Measurements from ENCODE around the gene ACKR1. TPM values are rescaled to one million over a fixed set of nuclear protein-coding genes. Genes with fewer than 3 reads are reported as not detected.
A peak's percentile ranks its signal among the peaks of the same experiment; 100 is the strongest.

ACKR1 gene
- total RNA-seq, 2 experiments from 2014 or later = not detected

DNA sequence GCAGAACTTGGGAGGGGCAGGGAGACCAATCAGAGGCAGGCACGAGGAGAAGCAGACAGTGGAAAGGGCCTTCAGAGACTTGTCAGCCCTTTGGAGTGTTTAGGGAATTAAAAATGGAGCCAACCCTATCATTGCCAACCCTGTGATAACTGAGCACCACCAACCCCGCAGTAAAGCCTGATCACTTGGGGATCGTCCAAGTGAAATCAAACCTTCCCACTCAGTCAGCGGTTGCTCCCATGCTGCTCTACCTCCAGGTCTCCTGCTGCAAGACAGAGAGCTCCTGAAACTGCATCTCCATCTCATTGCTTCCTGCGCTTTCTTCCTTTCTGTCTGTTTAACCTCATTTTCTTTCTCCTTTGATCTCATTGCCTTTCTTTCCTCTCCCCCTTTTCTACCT lies 4.8 kb upstream of the ACKR1 start:
- CTCF ChIA-PET = interaction anchor here (0.6 kb wide), 1 partner anchor 38 kb away, joined by 3 read pairs; no protein-coding TSS in a partner anchor
- ATAC-seq (no peak), DNase-seq (no peak)
- peaks cover 3% of the 10 kb centered on the region for H3K4me1 Mint-ChIP-seq
- H3K27me3 Mint-ChIP-seq = peaks cover 41% of the 10 kb centered on the region
- H3K4me3 Mint-ChIP-seq = no peak overlapping the region
- no peaks in the 10 kb centered on the region for H3K9me3 Mint-ChIP-seq (ENCODE audit: low read depth)
- no peak overlapping the region for H3K27ac Mint-ChIP-seq
- H3K36me3 Mint-ChIP-seq = no peaks in the 10 kb centered on the region

DNA sequence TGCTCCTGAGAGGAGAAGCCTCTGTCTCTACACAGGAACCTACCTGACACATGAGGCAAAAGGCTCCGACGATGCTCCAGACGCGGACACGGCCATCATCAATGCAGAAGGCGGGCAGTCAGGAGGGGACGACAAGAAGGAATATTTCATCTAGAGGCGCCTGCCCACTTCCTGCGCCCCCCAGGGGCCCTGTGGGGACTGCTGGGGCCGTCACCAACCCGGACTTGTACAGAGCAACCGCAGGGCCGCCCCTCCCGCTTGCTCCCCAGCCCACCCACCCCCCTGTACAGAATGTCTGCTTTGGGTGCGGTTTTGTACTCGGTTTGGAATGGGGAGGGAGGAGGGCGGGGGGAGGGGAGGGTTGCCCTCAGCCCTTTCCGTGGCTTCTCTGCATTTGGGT lies 3.9 kb upstream of the ACKR1 start:
- CTCF ChIA-PET = interaction anchor here (1.9 kb wide), 1 partner anchor 10 kb away, joined by 5 read pairs; no protein-coding TSS in a partner anchor
- Mint-ChIP-seq H3K4me1 (peaks cover 3% of the 10 kb centered on the region), H3K9me3 (ENCODE audit: low read depth) (no peaks in the 10 kb centered on the region), H3K27me3 (peaks cover 43% of the 10 kb centered on the region), H3K4me3 (no peak overlapping the region), H3K36me3 (no peaks in the 10 kb centered on the region), H3K27ac (no peak overlapping the region)
- DNase-seq (no peak), ATAC-seq (no peak)

DNA sequence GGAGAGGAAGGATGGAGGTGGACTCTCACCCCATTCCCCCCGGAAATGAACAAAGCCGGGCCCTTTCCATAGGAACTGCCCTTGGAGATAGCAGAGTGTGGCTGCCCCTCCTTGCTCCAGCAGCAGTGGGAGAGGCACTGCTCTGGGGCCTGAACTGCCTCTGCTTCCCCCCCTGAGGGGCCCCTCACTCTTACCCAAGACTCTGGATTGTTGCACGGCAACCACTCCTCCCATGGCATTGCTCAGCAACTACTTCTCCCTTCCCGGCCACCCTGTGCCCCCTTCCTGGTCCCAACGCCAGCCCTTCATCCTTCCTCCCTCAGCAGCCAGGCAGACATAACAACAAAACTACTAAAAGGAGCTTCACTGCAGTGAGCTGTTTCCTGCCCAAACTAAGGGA lies 3.0 kb upstream of the ACKR1 start:
- H3K27ac Mint-ChIP-seq = no peak overlapping the region
- H3K27me3 Mint-ChIP-seq = peaks cover 41% of the 10 kb centered on the region
- H3K4me1 Mint-ChIP-seq = peaks cover 3% of the 10 kb centered on the region
- no peaks in the 10 kb centered on the region for H3K36me3 Mint-ChIP-seq
- DNase-seq = no peak
- ATAC-seq = no peak
- H3K9me3 Mint-ChIP-seq (ENCODE audit: low read depth) = no peaks in the 10 kb centered on the region
- CTCF ChIA-PET = interaction anchor here (0.6 to 1.9 kb wide), 2 partner anchors 9 to 13 kb away, joined by 3 to 5 read pairs; no protein-coding TSS in a partner anchor
- no peak overlapping the region for H3K4me3 Mint-ChIP-seq

DNA sequence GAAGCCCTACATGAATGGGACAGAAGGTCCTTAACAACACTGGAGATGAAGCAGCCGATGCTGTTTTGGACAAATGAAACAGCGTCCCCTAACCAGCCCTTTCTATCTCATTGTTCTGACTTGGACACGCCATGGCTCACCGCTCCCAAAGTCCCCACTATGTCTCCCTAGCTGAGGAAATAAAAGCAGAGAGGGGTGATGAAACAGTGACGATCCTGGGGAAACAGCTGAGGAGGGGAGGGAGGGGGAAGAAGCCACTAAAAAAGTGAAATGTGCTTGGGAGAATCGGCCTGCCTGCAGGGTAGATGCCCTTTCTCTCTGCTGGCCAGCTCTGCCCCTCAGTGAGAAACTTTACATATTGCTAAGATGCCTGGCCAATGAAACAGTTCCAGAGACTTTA lies 1.1 kb upstream of the ACKR1 start:
- Mint-ChIP-seq H3K4me3 (no peak overlapping the region), H3K9me3 (ENCODE audit: low read depth) (no peaks in the 10 kb centered on the region), H3K36me3 (no peaks in the 10 kb centered on the region), H3K4me1 (peaks cover 3% of the 10 kb centered on the region), H3K27ac (no peak overlapping the region), H3K27me3 (peaks cover 51% of the 10 kb centered on the region)
- DNase-seq = no peak
- ATAC-seq = no peak
- CTCF ChIA-PET = interaction anchor here (3.5 kb wide), 1 partner anchor 11 kb away, joined by 19 read pairs; no protein-coding TSS in a partner anchor

DNA sequence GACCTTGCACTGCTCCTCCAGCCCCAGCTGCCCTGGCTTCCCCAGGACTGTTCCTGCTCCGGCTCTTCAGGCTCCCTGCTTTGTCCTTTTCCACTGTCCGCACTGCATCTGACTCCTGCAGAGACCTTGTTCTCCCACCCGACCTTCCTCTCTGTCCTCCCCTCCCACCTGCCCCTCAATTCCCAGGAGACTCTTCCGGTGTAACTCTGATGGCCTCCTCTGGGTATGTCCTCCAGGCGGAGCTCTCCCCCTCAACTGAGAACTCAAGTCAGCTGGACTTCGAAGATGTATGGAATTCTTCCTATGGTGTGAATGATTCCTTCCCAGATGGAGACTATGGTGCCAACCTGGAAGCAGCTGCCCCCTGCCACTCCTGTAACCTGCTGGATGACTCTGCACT lies 550 bp downstream of the ACKR1 start:
- CTCF ChIA-PET = interaction anchor here (0.6 to 3.5 kb wide), 2 partner anchors 9 to 23 kb away, joined by 3 to 19 read pairs; no protein-coding TSS in a partner anchor
- ATAC-seq (no peak), DNase-seq (no peak)
- Mint-ChIP-seq H3K27me3 (peaks cover 58% of the 10 kb centered on the region), H3K4me3 (no peak overlapping the region), H3K27ac (no peak overlapping the region), H3K36me3 (no peaks in the 10 kb centered on the region), H3K4me1 (peaks cover 3% of the 10 kb centered on the region), H3K9me3 (ENCODE audit: low read depth) (no peaks in the 10 kb centered on the region)

DNA sequence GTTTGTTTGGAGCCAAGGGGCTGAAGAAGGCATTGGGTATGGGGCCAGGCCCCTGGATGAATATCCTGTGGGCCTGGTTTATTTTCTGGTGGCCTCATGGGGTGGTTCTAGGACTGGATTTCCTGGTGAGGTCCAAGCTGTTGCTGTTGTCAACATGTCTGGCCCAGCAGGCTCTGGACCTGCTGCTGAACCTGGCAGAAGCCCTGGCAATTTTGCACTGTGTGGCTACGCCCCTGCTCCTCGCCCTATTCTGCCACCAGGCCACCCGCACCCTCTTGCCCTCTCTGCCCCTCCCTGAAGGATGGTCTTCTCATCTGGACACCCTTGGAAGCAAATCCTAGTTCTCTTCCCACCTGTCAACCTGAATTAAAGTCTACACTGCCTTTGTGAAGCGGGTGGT lies 1.4 kb downstream of the ACKR1 start:
- CTCF ChIA-PET = interaction anchor here (1.6 to 3.5 kb wide), 2 partner anchors 8 to 10 kb away, joined by 3 to 19 read pairs; no protein-coding TSS in a partner anchor
- Mint-ChIP-seq H3K27ac (no peak overlapping the region), H3K36me3 (no peaks in the 10 kb centered on the region), H3K4me3 (no peak overlapping the region), H3K9me3 (ENCODE audit: low read depth) (no peaks in the 10 kb centered on the region), H3K4me1 (no peaks in the 10 kb centered on the region), H3K27me3 (peaks cover 60% of the 10 kb centered on the region)
- no peak for DNase-seq
- ATAC-seq = no peak

DNA sequence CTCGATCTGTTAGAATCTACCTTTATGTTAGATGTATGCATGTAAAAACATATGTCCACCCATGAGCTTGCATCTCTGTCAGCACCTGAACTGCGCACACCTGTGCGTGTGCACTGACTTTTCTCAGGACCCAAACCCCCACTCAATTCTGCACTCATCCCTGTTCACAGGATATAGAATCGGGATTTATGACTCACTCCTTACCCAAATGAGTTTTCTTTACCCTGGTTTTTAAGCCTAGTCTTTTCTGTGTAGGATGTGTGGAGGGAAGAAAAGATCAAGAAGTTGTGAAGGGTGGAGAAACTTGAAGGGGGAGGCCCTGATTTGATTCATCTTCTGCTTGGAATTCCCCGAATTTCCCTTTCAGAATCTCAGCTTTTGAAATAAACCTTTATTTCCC lies 2.4 kb downstream of the ACKR1 start:
- Mint-ChIP-seq H3K36me3 (no peaks in the 10 kb centered on the region), H3K4me3 (no peak overlapping the region), H3K27me3 (peaks cover 53% of the 10 kb centered on the region), H3K27ac (no peak overlapping the region), H3K4me1 (no peaks in the 10 kb centered on the region), H3K9me3 (ENCODE audit: low read depth) (no peaks in the 10 kb centered on the region)
- no peak for DNase-seq
- CTCF ChIA-PET = interaction anchor here (1.6 kb wide), 1 partner anchor 11 kb away, joined by 3 read pairs; no protein-coding TSS in a partner anchor
- no peak for ATAC-seq

DNA sequence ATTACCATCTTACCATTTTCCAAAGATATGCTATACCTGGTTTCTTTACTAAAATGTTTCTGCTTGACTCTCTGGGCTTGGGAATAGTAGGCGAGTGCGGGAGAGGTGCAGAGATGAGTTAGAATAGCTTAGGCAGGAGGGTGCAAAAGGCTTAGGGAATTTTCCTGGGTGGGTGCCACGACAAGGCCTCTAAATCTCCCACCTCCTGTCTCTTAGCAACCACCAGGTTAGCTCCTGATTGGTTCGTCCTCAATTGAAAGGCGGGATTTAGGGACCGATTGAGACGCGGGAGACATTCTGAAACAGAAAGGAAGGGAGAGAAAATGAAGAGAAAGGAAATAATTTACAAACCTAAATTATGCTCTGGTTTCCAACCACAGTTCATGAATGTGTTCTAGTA lies 3.1 kb downstream of the ACKR1 start:
- no peaks in the 10 kb centered on the region for H3K4me1 Mint-ChIP-seq
- H3K27ac Mint-ChIP-seq = no peak overlapping the region
- H3K4me3 Mint-ChIP-seq = no peak overlapping the region
- CTCF ChIA-PET = interaction anchor here (1.6 kb wide), 1 partner anchor 11 kb away, joined by 3 read pairs; no protein-coding TSS in a partner anchor
- H3K27me3 Mint-ChIP-seq = peaks cover 57% of the 10 kb centered on the region
- no peaks in the 10 kb centered on the region for H3K9me3 Mint-ChIP-seq (ENCODE audit: low read depth)
- DNase-seq (no peak), ATAC-seq (no peak)
- no peaks in the 10 kb centered on the region for H3K36me3 Mint-ChIP-seq

DNA sequence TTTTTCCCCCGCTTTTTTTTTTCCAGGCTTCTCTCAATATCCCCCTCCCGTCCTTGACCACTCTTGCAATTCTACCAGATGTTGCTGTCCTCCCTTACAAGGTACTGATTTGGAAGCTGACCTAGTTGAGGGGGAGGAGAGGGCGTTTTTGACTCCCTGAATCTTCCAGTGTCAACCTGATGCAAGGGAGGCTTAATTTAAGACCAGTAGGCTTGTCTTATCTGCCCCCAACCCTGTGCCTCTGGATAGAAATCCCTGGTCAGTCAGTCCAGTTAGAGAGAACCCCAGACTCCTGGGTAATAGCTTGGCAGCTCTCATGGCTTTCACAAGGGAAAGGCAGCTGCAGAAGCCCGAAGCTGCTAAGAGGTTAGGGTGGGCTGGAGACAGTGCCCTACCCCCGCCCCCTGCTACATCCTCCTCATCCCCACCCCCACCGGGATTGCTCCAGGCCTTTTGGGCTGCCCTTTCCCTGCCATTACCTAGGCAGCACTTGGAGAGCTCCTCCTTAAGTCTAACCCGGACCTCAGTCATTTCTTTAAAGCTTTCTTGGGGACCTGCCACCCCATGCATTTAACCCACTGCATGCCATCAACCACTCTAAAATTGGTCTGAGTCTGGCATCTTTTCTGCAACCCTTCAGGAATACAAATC lies 3.6 kb downstream of the ACKR1 start:
- DNase-seq (no peak), ATAC-seq (no peak)
- H3K4me1 Mint-ChIP-seq = no peaks in the 10 kb centered on the region
- no peak overlapping the region for H3K4me3 Mint-ChIP-seq
- H3K27me3 Mint-ChIP-seq = peaks cover 57% of the 10 kb centered on the region
- H3K36me3 Mint-ChIP-seq = no peaks in the 10 kb centered on the region
- H3K9me3 Mint-ChIP-seq (ENCODE audit: low read depth) = no peaks in the 10 kb centered on the region
- no peak overlapping the region for H3K27ac Mint-ChIP-seq
- CTCF ChIA-PET = interaction anchor here (0.8 kb wide), 2 partner anchors 67 to 799 kb away, joined by 3 read pairs; no protein-coding TSS in a partner anchor

DNA sequence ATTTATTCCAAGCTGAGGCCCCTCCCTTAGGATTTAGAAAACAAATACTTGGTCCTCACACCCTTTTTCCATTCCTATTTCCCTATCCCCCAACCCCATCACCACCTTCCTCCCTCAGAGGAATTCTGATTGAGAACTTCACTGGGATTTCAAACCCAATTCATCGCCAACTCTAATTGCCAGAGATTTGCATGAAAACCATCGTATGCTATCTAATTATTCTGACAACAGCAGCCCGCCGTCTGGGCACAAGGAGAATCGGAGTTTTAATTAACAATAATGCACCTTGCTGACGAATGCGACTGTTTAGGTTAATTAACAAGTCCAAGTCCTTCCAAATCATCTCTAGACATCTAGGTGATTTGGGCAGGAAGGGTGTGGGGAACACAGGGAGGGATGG lies 4.4 kb downstream of the ACKR1 start:
- H3K9me3 Mint-ChIP-seq (ENCODE audit: low read depth) = no peaks in the 10 kb centered on the region
- ATAC-seq = no peak
- no peak overlapping the region for H3K27ac Mint-ChIP-seq
- DNase-seq = no peak
- H3K36me3 Mint-ChIP-seq = no peaks in the 10 kb centered on the region
- CTCF ChIA-PET = interaction anchor here (0.8 kb wide), 1 partner anchor 798 kb away, joined by 3 read pairs; no protein-coding TSS in a partner anchor
- H3K4me3 Mint-ChIP-seq = no peak overlapping the region
- peaks cover 60% of the 10 kb centered on the region for H3K27me3 Mint-ChIP-seq
- H3K4me1 Mint-ChIP-seq = no peaks in the 10 kb centered on the region

DNA sequence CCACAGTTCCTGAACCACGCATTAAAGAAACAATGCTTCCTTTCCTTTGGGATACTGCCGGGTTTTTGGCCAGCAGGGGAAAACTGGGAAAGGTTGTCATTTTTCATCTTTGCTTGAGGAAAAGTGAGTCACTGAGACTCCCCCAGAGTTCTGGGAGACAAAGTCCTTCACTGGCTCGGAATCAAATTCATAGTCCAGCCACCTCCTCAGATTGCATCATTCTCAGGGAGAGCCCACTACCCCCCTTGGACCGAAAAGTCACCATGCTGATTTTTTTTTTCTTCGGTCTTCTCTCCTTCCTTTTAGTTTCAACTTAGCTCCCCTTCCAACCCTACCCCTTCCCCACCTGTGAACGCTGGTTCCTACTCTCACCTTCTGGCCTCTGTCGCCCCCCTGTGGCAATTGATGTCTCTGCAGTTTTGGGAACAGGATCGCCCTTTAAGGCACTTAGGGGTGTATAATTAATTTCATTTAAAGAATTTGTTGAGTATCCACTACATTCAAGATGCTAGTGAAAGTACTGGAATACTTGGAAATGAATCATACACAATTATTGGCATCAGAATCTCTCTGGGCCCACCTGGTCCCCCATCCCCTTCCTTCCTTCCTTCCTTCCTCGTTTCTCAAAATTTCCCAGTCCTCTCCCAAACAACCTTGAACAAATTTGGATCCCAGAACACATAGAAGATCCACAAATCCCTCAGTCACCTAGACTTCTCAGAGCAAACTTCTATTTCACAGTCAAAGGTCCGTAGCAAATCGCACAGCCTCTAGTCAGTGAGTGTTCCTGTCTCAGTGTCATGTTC lies 6.9 kb downstream of the ACKR1 start:
- Mint-ChIP-seq H3K9me3 (ENCODE audit: low read depth) (no peaks in the 10 kb centered on the region), H3K36me3 (no peaks in the 10 kb centered on the region), H3K27ac (no peak overlapping the region), H3K4me3 (no peak overlapping the region), H3K27me3 (peaks cover 67% of the 10 kb centered on the region), H3K4me1 (no peaks in the 10 kb centered on the region)
- CTCF ChIA-PET = interaction anchor here (0.9 to 6.2 kb wide), 5 partner anchors 10 to 78 kb away, joined by 3 to 99 read pairs (median 5); no protein-coding TSS in a partner anchor
- ATAC-seq (peak; percentile 53), DNase-seq (peak; percentile 56)

DNA sequence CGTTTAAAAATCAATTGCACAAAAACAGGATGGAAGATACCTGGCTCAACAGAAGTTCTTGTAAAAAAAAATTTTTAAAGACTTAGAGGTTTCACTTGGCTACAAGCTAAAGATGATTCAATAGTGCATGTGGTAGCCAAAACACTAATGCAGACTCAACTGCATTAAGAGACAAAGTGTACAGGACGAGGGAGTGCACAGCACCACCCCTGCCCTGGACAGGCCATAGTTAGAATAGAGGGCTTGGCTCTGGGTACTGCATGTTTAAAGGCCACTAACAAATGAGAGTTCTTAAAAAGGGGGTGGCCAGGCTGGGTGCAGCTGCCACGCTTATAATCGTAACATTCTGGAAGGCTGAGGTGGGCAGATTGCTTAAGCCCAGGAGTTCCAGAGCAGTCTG lies 7.9 kb downstream of the ACKR1 start:
- Mint-ChIP-seq H3K27me3 (peaks cover 57% of the 10 kb centered on the region), H3K9me3 (ENCODE audit: low read depth) (no peaks in the 10 kb centered on the region), H3K4me1 (no peaks in the 10 kb centered on the region), H3K4me3 (no peak overlapping the region), H3K27ac (no peak overlapping the region), H3K36me3 (no peaks in the 10 kb centered on the region)
- CTCF ChIA-PET = interaction anchor here (1.9 to 6.2 kb wide), 6 partner anchors 12 to 80 kb away, joined by 4 to 99 read pairs (median 14); no protein-coding TSS in a partner anchor
- ATAC-seq (no peak), DNase-seq (no peak)

DNA sequence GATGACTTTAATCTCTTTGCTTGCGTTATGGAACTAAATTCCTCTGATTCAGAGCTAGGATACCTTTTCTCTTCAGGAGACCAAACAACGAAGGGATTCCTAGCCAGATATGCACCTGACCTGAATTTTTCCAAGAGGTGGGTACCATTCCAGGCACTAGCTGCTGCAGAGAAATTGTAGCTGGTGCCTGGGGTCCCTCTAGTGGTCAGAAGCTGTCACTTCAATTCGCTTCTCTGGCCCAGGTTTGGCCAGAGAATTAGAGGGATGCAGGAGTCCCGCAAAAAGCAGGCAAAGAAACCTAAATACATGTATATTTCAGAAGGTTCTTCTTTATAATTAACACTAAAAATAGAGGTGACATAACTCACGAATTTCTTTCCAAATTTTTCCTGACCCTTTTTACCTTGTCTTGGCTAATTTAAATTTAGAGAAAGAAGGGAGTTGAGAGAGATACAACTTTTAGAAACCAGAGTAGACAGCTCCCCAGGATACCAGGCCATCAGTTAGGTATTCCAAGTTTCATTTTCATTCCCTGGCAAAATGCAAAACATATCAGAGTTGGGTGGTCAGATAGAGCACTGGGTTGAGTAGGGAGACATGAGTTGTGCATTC lies 9.6 kb downstream of the ACKR1 start:
- ATAC-seq = peak; percentile 47
- Mint-ChIP-seq H3K4me1 (no peaks in the 10 kb centered on the region), H3K27ac (no peak overlapping the region), H3K4me3 (no peak overlapping the region), H3K36me3 (no peaks in the 10 kb centered on the region), H3K27me3 (peaks cover 42% of the 10 kb centered on the region), H3K9me3 (ENCODE audit: low read depth) (no peaks in the 10 kb centered on the region)
- DNase-seq = peak; percentile 48
- CTCF ChIA-PET = interaction anchor here (0.9 to 6.2 kb wide), 19 partner anchors 8 to 1011 kb away, joined by 3 to 99 read pairs (median 5); partner anchors contain the start of gene ACKR1
